ENCODE data around the gene RNF220. TPM values are rescaled to one million over a fixed set of nuclear protein-coding genes. Genes with fewer than 3 reads are reported as not detected.
A peak's percentile ranks its signal among the peaks of the same experiment; 100 is the strongest.

Gene RNF220
- 10 to 100 TPM; 81.8 to 94.1 TPM for total RNA-seq

GRCh38 chr1:44405031-44405797, at the start of gene RNF220:
Gene RNF220 (plus strand): TSS chr1:44405255.
- ATAC-seq (no peak), DNase-seq (peak; percentile 53)
- Mint-ChIP-seq H3K36me3 (no peaks in the 10 kb centered on the region), H3K27ac (no peak within 1 kb of the TSS), H3K27me3 (peaks cover 63% of the 10 kb centered on the region), H3K9me3 (ENCODE audit: low read depth) (no peaks in the 10 kb centered on the region), H3K4me1 (peaks cover 32% of the 10 kb centered on the region), H3K4me3 (peak within 1 kb of the TSS; percentile 75)
- CTCF ChIA-PET = no interaction called here

GRCh38 chr1:44355582-44356305, 49.3 kb upstream of the RNF220 start:
- Mint-ChIP-seq H3K4me3 (peak overlapping the region; percentile 82), H3K27me3 (no peaks in the 10 kb centered on the region), H3K9me3 (ENCODE audit: low read depth) (no peaks in the 10 kb centered on the region), H3K4me1 (peaks cover 37% of the 10 kb centered on the region), H3K36me3 (peaks cover 1% of the 10 kb centered on the region), H3K27ac (peak overlapping the region; percentile 80)
- CTCF ChIA-PET = interaction anchor here (1.3 to 1.6 kb wide), 3 partner anchors 9 to 297 kb away, joined by 3 to 7 read pairs (median 3); no protein-coding TSS in a partner anchor
- DNase-seq = no peak
- ATAC-seq = no peak

- Mint-ChIP-seq H3K27me3 (no peaks in the 10 kb centered on the region), H3K27ac (no peak overlapping the region), H3K36me3 (peaks cover 1% of the 10 kb centered on the region), H3K4me1 (peaks cover 32% of the 10 kb centered on the region), H3K4me3 (no peak overlapping the region), H3K9me3 (ENCODE audit: low read depth) (no peaks in the 10 kb centered on the region)
- no peak for DNase-seq
- CTCF ChIA-PET = interaction anchor here (2.1 kb wide), 1 partner anchor 11 kb away, joined by 5 read pairs; no protein-coding TSS in a partner anchor
- ATAC-seq = no peak
These were observed 47.3 kb upstream of the RNF220 start for GRCh38 chr1:44357710-44358109.

- H3K4me1 Mint-ChIP-seq = peaks cover 15% of the 10 kb centered on the region
- CTCF ChIA-PET = no interaction called here
These were observed 45.7 kb upstream of the RNF220 start for GRCh38 chr1:44359234-44359935.

GRCh38 chr1:44361478-44361877, 43.6 kb upstream of the RNF220 start:
- ATAC-seq = no peak
- Mint-ChIP-seq H3K9me3 (ENCODE audit: low read depth) (no peaks in the 10 kb centered on the region), H3K4me3 (no peak overlapping the region), H3K27me3 (peaks cover 7% of the 10 kb centered on the region), H3K36me3 (no peaks in the 10 kb centered on the region), H3K27ac (no peak overlapping the region), H3K4me1 (no peaks in the 10 kb centered on the region)
- CTCF ChIA-PET = no interaction called here
- no peak for DNase-seq

More at GRCh38 chr1:44359234-44359935, 45.7 kb upstream of the RNF220 start:
- H3K36me3 Mint-ChIP-seq = peaks cover 1% of the 10 kb centered on the region
- H3K4me3 Mint-ChIP-seq = no peak overlapping the region
- DNase-seq = no peak
- H3K9me3 Mint-ChIP-seq (ENCODE audit: low read depth) = no peaks in the 10 kb centered on the region
- H3K27me3 Mint-ChIP-seq = peaks cover 7% of the 10 kb centered on the region
- H3K27ac Mint-ChIP-seq = no peak overlapping the region
- no peak for ATAC-seq

GRCh38 chr1:44366371-44366975, 38.6 kb upstream of the RNF220 start:
- no peak overlapping the region for H3K27ac Mint-ChIP-seq
- H3K4me3 Mint-ChIP-seq = no peak overlapping the region
- CTCF ChIA-PET = no interaction called here
- no peaks in the 10 kb centered on the region for H3K9me3 Mint-ChIP-seq (ENCODE audit: low read depth)
- H3K36me3 Mint-ChIP-seq = no peaks in the 10 kb centered on the region
- ATAC-seq (no peak), DNase-seq (no peak)
- no peaks in the 10 kb centered on the region for H3K4me1 Mint-ChIP-seq
- H3K27me3 Mint-ChIP-seq = peaks cover 9% of the 10 kb centered on the region

GRCh38 chr1:44367944-44368343, 37.1 kb upstream of the RNF220 start:
- no peaks in the 10 kb centered on the region for H3K9me3 Mint-ChIP-seq (ENCODE audit: low read depth)

GRCh38 chr1:44368471-44369151, 36.4 kb upstream of the RNF220 start:
- no peaks in the 10 kb centered on the region for H3K9me3 Mint-ChIP-seq (ENCODE audit: low read depth)
- H3K36me3 Mint-ChIP-seq = no peaks in the 10 kb centered on the region
- CTCF ChIA-PET = no interaction called here
- H3K27ac Mint-ChIP-seq = no peak overlapping the region
- no peak for ATAC-seq
- no peak overlapping the region for H3K4me3 Mint-ChIP-seq
- H3K27me3 Mint-ChIP-seq = peaks cover 2% of the 10 kb centered on the region
- DNase-seq = no peak
- H3K4me1 Mint-ChIP-seq = no peaks in the 10 kb centered on the region

More at GRCh38 chr1:44367944-44368343, 37.1 kb upstream of the RNF220 start:
- Mint-ChIP-seq H3K27ac (no peak overlapping the region), H3K4me1 (no peaks in the 10 kb centered on the region), H3K36me3 (no peaks in the 10 kb centered on the region), H3K4me3 (no peak overlapping the region), H3K27me3 (peaks cover 7% of the 10 kb centered on the region)
- no peak for ATAC-seq
- no peak for DNase-seq
- CTCF ChIA-PET = no interaction called here

- CTCF ChIA-PET = no interaction called here
These were observed 33.8 kb upstream of the RNF220 start for GRCh38 chr1:44371206-44371605.

GRCh38 chr1:44375547-44375946, 29.5 kb upstream of the RNF220 start:
- no peak overlapping the region for H3K4me3 Mint-ChIP-seq
- peaks cover 2% of the 10 kb centered on the region for H3K27me3 Mint-ChIP-seq
- H3K9me3 Mint-ChIP-seq (ENCODE audit: low read depth) = no peaks in the 10 kb centered on the region
- no peak overlapping the region for H3K27ac Mint-ChIP-seq
- no peaks in the 10 kb centered on the region for H3K36me3 Mint-ChIP-seq
- CTCF ChIA-PET = interaction anchor here (1.2 to 5.4 kb wide), 2 partner anchors 218 to 228 kb away, joined by 3 to 49 read pairs; no protein-coding TSS in a partner anchor
- no peak for ATAC-seq
- DNase-seq = no peak
- no peaks in the 10 kb centered on the region for H3K4me1 Mint-ChIP-seq

More at GRCh38 chr1:44371206-44371605, 33.8 kb upstream of the RNF220 start:
- Mint-ChIP-seq H3K27ac (no peak overlapping the region), H3K4me3 (no peak overlapping the region), H3K27me3 (peaks cover 2% of the 10 kb centered on the region), H3K9me3 (ENCODE audit: low read depth) (no peaks in the 10 kb centered on the region), H3K36me3 (no peaks in the 10 kb centered on the region), H3K4me1 (no peaks in the 10 kb centered on the region)
- DNase-seq (no peak), ATAC-seq (no peak)

- DNase-seq = peak; percentile 55
- Mint-ChIP-seq H3K4me3 (no peak overlapping the region), H3K9me3 (ENCODE audit: low read depth) (no peaks in the 10 kb centered on the region), H3K36me3 (no peaks in the 10 kb centered on the region), H3K27me3 (peaks cover 8% of the 10 kb centered on the region), H3K27ac (no peak overlapping the region), H3K4me1 (peaks cover 5% of the 10 kb centered on the region)
- no peak for ATAC-seq
- CTCF ChIA-PET = interaction anchor here (0.7 to 5.4 kb wide), 7 partner anchors 9 to 274 kb away, joined by 3 to 49 read pairs (median 4); no protein-coding TSS in a partner anchor
These were observed 26.9 kb upstream of the RNF220 start for GRCh38 chr1:44377925-44378784.

- peak; percentile 51 for ATAC-seq
These were observed 24.3 kb upstream of the RNF220 start for GRCh38 chr1:44380666-44381177.

More at GRCh38 chr1:44380666-44381177, 24.3 kb upstream of the RNF220 start:
- no peaks in the 10 kb centered on the region for H3K9me3 Mint-ChIP-seq (ENCODE audit: low read depth)
- H3K4me1 Mint-ChIP-seq = peaks cover 5% of the 10 kb centered on the region
- no peak for DNase-seq
- H3K27me3 Mint-ChIP-seq = peaks cover 22% of the 10 kb centered on the region
- no peaks in the 10 kb centered on the region for H3K36me3 Mint-ChIP-seq
- CTCF ChIA-PET = interaction anchor here (1.1 to 5.4 kb wide), 4 partner anchors 151 to 272 kb away, joined by 3 to 49 read pairs (median 6); no protein-coding TSS in a partner anchor
- no peak overlapping the region for H3K27ac Mint-ChIP-seq
- H3K4me3 Mint-ChIP-seq = no peak overlapping the region

All from activated CD8-positive, alpha-beta memory T cell treated with anti-CD3 and anti-CD28 coated beads, Interleukin-2, amount 10 ng/mL, durations not matched to agents 7 days and 5 days (primary cell).